Keratinocyte (primary cell): ENCODE results near the gene RAPGEF1. TPM values are rescaled to one million over a fixed set of nuclear protein-coding genes. Genes with fewer than 3 reads are reported as not detected.

Experiments used
- DNase-seq: peaks from one replicate; pipeline ENCODE4 v3.0.0-alpha.2; 2011; ENCODE audit warnings: low read depth, missing footprints, low spot score
- FAIRE-seq: peaks from 2 replicates; lab custom pipeline; 2011; peaks lifted over from hg19 to GRCh38; lab: Jason Lieb, UNC
- H2AFZ ChIP-seq: 2 replicates; pipeline ENCODE4 v1.6.0; 2012; ENCODE audit warnings: low read length, control low read depth, inconsistent platforms; ENCODE audit not compliant: control insufficient read depth
- H3K27ac ChIP-seq: 2 replicates; pipeline ENCODE4 v1.5.1; 2011; ENCODE audit warnings: low read length; ENCODE audit not compliant: control insufficient read depth, insufficient read depth
- H3K27me3 ChIP-seq: 3 replicates; pipeline ENCODE4 v1.6.0; 2011; ENCODE audit warnings: low read length; ENCODE audit not compliant: control insufficient read depth, insufficient read depth; ENCODE audit errors: extremely low read depth
- H3K36me3 ChIP-seq, 2 experiments: 2 replicates in 1 of 2; 3 replicates in 1 of 2; pipeline ENCODE4 v1.5.1; 2011; ENCODE audit warnings: low read length in 2 of 2, mild to moderate bottlenecking in 1 of 2; ENCODE audit not compliant: control insufficient read depth in 2 of 2, insufficient read depth in 2 of 2; ENCODE audit errors: extremely low read depth in 1 of 2
- H3K4me1 ChIP-seq: 3 replicates; pipeline ENCODE4 v1.5.1; 2011; ENCODE audit warnings: low read length; ENCODE audit not compliant: control insufficient read depth, insufficient read depth; ENCODE audit errors: extremely low read depth
- H3K4me2 ChIP-seq: 3 replicates; pipeline ENCODE4 v1.6.0; 2011; ENCODE audit warnings: low read depth, low read length; ENCODE audit not compliant: control insufficient read depth, insufficient read depth; ENCODE audit errors: extremely low read depth
- H3K4me3 ChIP-seq, 3 experiments: fragments of 200-600 bp in 1 of 3; sonication (generic) in 1 of 3; 2 replicates in 2 of 3; 3 replicates in 1 of 3; pipeline ENCODE4 v1.5.1; 2011 to 2016; ENCODE audit warnings: low read length in 3 of 3, mild to moderate bottlenecking in 3 of 3, control low read depth in 2 of 3, inconsistent platforms in 1 of 3, low read depth in 1 of 3, mixed read lengths in 1 of 3, mixed run types in 1 of 3, moderate library complexity in 1 of 3; ENCODE audit not compliant: control insufficient read depth in 2 of 3, insufficient read depth in 2 of 3; ENCODE audit errors: extremely low read depth in 1 of 3
- H3K79me2 ChIP-seq: 2 replicates; pipeline ENCODE4 v1.6.0; 2012; ENCODE audit warnings: low read length; ENCODE audit not compliant: control insufficient read depth, insufficient read depth
- H3K9ac ChIP-seq: 3 replicates; pipeline ENCODE4 v1.6.0; 2011; ENCODE audit warnings: low read length; ENCODE audit not compliant: control insufficient read depth, insufficient read depth; ENCODE audit errors: extremely low read depth
- H3K9me1 ChIP-seq: 3 replicates; pipeline ENCODE4 v1.6.0; 2011; ENCODE audit warnings: low read length; ENCODE audit not compliant: control insufficient read depth, insufficient read depth; ENCODE audit errors: extremely low read depth
- H3K9me3 ChIP-seq: 2 replicates; pipeline ENCODE4 v1.5.1; 2012; ENCODE audit warnings: low read depth, low read length; ENCODE audit not compliant: control insufficient read depth
- H4K20me1 ChIP-seq: 3 replicates; pipeline ENCODE4 v1.6.0; 2011; ENCODE audit warnings: low read length; ENCODE audit not compliant: control insufficient read depth, insufficient read depth; ENCODE audit errors: extremely low read depth
- CTCF ChIP-seq, 3 experiments: IDR thresholded peaks in 1 of 3; conservative IDR thresholded peaks in 1 of 3; optimal IDR thresholded peaks in 1 of 3; 2 replicates in 2 of 3; 3 replicates in 1 of 3; pipeline versions ENCODE3 to v1.5.1; 2011; ENCODE audit warnings: low read length in 3 of 3, mild to moderate bottlenecking in 3 of 3, moderate library complexity in 2 of 3, control low read depth in 1 of 3, inconsistent platforms in 1 of 3; ENCODE audit not compliant: insufficient read depth in 2 of 3; ENCODE audit errors: extremely low read depth in 1 of 3
- EZH2 ChIP-seq: IDR thresholded peaks from one replicate; pipeline ENCODE4 v1.6.1; 2012; ENCODE audit warnings: inconsistent platforms, mild to moderate bottlenecking, low read length, moderate library complexity
- dilution Hi-C: fragments of 300-500 bp; cut with MboI; formaldehyde crosslinking; loops from one replicate; pipeline ENCODE4 v1.7.0; 2020; ENCODE audit warnings: low sequenced_read_pairs; ENCODE audit not compliant: extremely low pct_ligation_motif_present
- polyA plus RNA-seq, 5 experiments: library from polyadenylated mRNA; depleted of rRNA in 3 of 5; stranded (reverse) in 3 of 5; stranded (forward) in 1 of 5; unstranded in 1 of 5; fragments of >200 nt; gene quantifications; 1 replicate in 1 of 5; 2 replicates in 3 of 5; 3 replicates in 1 of 5; pipeline versions ENCODE4 v1.2.1 to v1.2.3, GENCODE V29; 2011 to 2012; ENCODE audit warnings: missing spikeins in 2 of 5, low read depth in 1 of 5, low replicate concordance in 1 of 5

The RAPGEF1 gene
- polyA plus RNA-seq, 1 donor (not counting 4 experiments of a cell fraction or from before 2014, with no cell fraction given), result 18.5 TPM

- Histone ChIP-seq H3K27me3 (no peaks in the 10 kb centered on the region), H3K9me1 (peaks cover 15% of the 10 kb centered on the region), H3K9me3 (no peaks in the 10 kb centered on the region), H3K36me3 (peaks cover 0 to 8% of the 10 kb centered on the region in 2 experiments), H3K9ac (no peak overlapping the region), H3K79me2 (peaks cover 45% of the 10 kb centered on the region), H3K4me3 (no peak overlapping the region), H4K20me1 (peaks cover 19% of the 10 kb centered on the region), H3K4me2 (no peak overlapping the region), H3K27ac (no peak overlapping the region), H3K4me1 (peaks cover 48% of the 10 kb centered on the region), H2AFZ (no peak overlapping the region)
- TF ChIP-seq EZH2, result no peak
- TF ChIP-seq CTCF (optimal IDR thresholded peaks at IDR 0.05 in 1 of 3, IDR thresholded peaks at IDR 0.05 in 1 of 3, conservative IDR thresholded peaks at IDR 0.05 in 1 of 3; ENCODE audit: extremely low read depth in 1 of 3, insufficient read depth in 2 of 3, low read length in 3 of 3), result no peak
- FAIRE-seq (no peak), DNase-seq (no peak)
- dilution Hi-C loops, result no loop called here
Measured at GRCh38 chr9:131736431-131736830, 3.4 kb downstream of the RAPGEF1 start.

GRCh38 chr9:131735238-131736128 is 4.4 kb downstream of the RAPGEF1 start:
- Histone ChIP-seq H4K20me1 (peaks cover 21% of the 10 kb centered on the region), H3K27ac (no peak overlapping the region), H3K4me3 (no peak overlapping the region), H3K27me3 (no peaks in the 10 kb centered on the region), H2AFZ (no peak overlapping the region), H3K9ac (no peak overlapping the region), H3K4me1 (peaks cover 56% of the 10 kb centered on the region), H3K36me3 (peaks cover 0 to 8% of the 10 kb centered on the region in 2 experiments), H3K9me1 (peaks cover 16% of the 10 kb centered on the region), H3K4me2 (no peak overlapping the region), H3K9me3 (no peaks in the 10 kb centered on the region), H3K79me2 (peaks cover 52% of the 10 kb centered on the region)
- DNase-seq (no peak), FAIRE-seq (no peak)
- TF ChIP-seq CTCF (optimal IDR thresholded peaks at IDR 0.05 in 1 of 3, IDR thresholded peaks at IDR 0.05 in 1 of 3, conservative IDR thresholded peaks at IDR 0.05 in 1 of 3; ENCODE audit: extremely low read depth in 1 of 3, insufficient read depth in 2 of 3, low read length in 3 of 3) (no peak), EZH2 (no peak)
- dilution Hi-C loops, result no loop called here
